Adrenal gland (tissue), 5 donors: Measurements from ENCODE around the gene CTRB1.

Source experiments
- CTCF ChIP-seq, 6 experiments: fragments of 450-650 bp in 4 of 6; fragments of 200-600 bp in 2 of 6; sonication (generic) in 1 of 6; IDR thresholded peaks; 1 replicate in 5 of 6; 2 replicates in 1 of 6; pipeline versions ENCODE4 v1.5.1 to v1.8.0; 2016 to 2021; ENCODE audit warnings: antibody characterized with exemption in 6 of 6, mild to moderate bottlenecking in 2 of 6, moderate library complexity in 1 of 6
- POLR2A ChIP-seq, 2 donors: fragments of 450-650 bp; IDR thresholded peaks; one replicate each; pipeline ENCODE4 v1.6.1; 2017; ENCODE audit warnings: antibody characterized with exemption in 2 of 2, mild to moderate bottlenecking in 2 of 2, moderate library complexity in 1 of 2
- donor health status: DM: no; HTN: no; CAD: no.

- no peak for TF ChIP-seq CTCF (IDR thresholded peaks at IDR 0.05)
- TF ChIP-seq POLR2A (IDR thresholded peaks at IDR 0.05): no peak
Observed at GRCh38 chr16:75193265-75193650, 25.5 kb upstream of the CTRB1 start.
